Glomerular endothelial cell (primary cell): Measurements from ENCODE around the gene AFF3. TPM values are rescaled to one million over a fixed set of nuclear protein-coding genes. Genes with fewer than 3 reads are reported as not detected.

Experiments used
- DNase-seq: peaks from one replicate; pipeline ENCODE4 v3.0.0-alpha.2; 2011; ENCODE audit warnings: low read depth, low spot score; ENCODE audit errors: extremely low read depth
- total RNA-seq: library from RNA; depleted of rRNA; stranded (reverse); fragments of >200 nt; gene quantifications from 2 replicates; pipeline ENCODE4 v1.2.3, GENCODE V29; 2015

The AFF3 gene
- total RNA-seq, 1 donor from 2014 or later = 4.6 TPM

DNA sequence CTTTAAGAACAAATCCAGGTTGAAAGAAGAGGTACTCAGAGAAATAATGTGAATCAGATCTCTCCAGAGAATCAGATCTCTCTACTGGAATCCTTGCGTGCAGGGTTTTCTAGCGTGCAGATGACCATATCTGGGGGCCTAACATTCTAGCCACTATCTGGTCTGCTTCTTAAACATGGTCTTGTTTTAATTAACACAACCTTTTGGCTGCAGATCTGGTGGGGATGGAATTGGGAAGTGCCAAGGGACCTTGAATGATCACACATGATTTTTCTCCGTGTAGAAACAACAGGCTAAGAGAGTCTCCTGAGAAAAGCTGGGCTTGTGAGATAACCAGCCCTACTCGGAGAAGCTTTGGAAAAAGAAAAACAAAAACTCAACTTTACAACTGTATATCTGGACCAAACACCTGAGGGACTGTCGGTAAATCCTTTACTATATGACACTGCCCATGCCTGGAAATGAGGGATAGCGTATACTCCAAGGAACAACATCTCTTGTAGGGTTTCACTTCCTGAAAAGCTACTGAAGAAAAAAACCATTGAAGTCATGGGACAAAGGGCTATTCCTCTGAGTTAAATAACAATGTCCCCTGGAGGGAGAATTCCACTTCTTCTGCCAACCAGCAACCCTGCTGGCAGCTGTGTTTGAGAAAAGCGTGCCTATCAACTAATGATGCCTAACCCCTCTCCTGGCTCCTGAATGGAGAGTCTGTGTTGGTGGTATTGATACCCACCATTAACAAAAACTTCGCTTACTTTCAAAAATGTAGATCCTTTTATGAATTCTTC, 481.6 kb downstream of the AFF3 start:
- DNase-seq = no peak

DNA sequence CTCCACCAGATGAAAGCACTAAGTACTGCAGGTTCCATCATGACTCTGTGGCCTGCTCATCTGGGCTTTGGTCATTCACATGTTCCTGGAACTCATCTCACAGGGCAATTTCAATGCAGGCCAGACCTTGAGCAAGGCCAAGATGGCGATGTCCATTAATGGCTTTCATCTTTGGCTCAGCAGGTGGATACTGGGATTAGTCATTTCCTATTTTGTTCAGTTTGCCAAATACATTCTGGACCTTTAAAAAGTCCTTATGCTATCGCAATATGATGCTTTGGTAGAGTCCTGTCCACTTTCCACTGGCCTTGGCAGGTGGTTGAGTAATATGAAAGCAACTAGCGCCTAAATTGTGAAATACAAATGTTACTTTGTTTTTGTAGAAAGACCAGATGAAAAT, 482.5 kb downstream of the AFF3 start:
- DNase-seq = no peak

DNA sequence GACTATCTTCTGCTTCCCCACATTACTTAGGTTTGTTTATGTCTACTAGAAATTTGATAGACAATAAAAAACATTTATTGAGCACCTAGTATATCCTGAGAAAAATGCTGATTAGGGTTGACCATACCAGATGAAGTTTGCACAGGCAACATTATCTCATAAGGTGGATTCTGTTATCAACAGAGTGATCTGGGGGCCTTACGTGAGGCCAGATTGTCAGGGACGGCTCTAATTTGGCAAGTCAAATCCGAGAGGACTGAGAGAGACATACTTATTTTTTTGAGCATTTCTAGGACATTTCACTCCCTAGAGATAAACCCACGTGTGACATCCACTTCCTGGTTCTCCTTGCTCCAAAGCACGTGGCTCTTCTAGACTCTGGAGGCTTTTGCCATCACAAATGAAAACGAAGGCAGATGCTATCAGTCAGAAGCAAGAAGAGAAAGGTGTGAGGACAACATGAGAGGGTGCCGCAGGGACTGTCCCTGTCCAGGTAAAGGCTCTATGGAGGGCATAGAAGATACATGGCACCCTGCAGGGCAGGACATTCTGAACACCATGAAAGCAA, 484.6 kb downstream of the AFF3 start:
- no peak for DNase-seq

DNA sequence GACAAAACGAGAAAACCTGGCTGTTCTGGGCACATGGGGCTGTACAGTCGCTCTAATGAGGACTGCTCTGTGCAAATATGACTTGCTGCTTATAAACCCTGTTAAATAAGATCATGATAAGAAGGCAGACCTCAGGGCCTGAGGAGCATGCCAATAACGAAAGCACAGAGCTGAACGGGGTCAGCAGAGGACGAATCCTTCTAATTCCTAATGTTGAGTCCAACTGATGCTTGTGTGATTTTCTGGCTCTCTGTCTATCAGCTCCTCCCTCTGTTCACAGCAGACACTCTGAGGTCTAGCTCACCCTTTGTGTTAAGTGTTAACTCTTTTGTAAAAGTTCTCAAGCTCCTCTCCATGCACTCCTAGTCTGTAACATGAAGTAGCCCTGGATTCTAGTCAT, 485.4 kb downstream of the AFF3 start:
- DNase-seq = no peak

DNA sequence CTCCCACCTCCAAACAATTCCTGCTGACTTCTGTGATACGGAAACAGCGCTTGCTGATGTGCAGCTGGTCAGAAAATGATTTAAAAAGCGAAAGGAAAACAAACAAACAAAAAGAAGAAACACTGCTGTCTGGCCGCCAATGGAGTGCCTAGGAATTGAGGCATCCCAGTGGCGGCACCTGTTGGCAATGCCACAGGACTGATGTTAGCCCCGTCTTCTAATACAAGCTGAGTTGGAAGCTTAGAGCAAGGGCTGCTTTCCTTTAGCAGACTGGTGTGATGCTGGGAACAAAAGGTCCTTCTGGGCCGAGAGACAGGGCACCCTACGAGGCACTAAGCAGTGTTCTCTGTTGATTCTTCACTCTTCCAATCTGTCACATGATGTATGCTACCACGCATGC, 489.0 kb downstream of the AFF3 start:
- no peak for DNase-seq

DNA sequence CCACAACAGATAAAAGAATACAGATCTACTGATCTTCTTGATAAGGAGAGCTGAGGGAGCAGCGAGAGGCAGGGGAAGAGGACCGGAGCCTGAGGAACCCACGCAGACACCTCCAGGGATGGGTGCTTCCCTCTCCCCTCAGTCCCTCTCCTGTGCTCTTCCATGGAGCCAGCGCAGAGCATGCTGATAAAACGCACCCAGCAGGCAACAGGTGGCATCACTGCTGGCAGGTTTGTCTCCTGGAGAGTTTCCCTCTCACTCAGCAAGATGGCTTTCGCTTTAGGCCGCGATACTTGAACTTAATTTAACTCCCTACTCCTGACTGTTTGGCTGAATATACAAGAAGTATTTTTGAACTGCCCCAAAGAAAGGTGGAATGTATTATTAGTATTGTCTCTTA, 489.5 kb downstream of the AFF3 start:
- DNase-seq = no peak

DNA sequence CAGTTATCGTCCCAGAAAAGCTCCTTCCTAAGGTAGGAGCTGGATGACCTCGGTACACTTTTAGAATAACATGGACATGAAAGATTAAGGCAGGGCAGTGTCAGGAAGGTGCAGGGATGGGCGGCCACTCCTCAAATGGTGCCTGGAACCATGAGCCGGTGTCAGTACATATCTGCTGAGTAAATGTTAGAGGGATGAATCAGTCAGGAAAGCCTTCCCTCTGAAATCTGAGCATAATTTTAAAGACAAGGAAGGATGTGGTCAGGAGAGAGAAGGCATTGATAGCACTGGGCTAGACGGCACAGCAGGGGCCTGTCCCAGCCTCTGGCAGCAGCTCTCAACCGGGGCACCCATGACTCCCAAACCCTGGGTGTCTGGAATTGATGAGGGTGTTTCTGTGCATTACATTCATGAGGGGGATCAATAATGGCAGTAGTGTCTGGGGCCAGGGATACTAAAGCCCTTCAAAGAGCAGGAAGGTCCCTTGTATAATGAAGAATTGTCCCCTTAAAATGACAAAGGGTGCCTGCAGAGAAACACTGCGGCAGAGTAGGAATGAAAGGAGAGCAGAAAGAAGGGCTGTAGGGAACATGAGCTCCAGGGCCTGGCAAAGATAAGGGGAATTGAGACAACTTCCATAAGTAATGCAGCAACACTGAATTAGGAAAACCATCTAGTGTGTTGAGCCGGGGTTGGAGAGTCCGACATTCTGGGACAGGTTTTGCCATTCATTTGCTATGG, 490.3 kb downstream of the AFF3 start:
- DNase-seq = no peak

DNA sequence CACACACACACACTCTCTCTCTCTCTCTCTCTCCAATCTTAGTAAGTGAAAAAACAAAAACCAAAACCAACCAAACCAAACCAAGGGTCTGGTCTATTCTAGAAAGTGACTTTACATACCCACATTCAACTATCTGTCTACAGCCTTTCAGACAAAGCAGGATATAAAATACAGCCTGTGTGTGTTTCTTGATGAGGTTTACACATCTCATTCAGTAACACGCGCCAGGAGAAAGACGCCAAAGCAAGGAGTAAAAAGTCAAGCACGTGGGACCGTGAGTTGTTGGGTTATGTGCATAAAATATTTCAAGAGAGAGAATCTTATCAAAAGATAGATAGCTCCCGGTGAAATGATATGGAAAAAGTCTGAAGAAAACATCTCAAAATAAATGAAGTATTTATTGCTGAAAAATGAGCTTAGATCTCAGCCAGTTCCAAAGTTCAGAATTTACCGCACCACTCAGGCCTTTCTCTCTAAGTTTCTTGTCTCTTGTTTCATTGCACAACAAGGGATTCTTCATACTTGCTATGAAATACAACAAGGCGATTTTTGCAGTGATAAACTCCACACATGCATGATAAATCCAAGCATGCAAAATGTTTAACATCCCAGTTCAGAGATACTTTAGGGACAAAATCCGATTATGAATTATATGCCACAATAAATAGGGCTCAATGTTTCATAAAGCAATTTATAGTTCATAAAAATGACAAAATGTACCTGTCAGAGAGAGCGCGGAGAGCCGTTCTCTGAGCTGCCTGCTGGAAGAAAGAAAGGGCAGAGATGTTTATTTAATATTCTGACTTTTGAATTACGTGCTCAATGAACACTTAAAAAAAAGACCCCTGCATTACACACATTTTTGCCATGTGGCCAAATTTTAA, 493.2 kb downstream of the AFF3 start:
- no peak for DNase-seq

DNA sequence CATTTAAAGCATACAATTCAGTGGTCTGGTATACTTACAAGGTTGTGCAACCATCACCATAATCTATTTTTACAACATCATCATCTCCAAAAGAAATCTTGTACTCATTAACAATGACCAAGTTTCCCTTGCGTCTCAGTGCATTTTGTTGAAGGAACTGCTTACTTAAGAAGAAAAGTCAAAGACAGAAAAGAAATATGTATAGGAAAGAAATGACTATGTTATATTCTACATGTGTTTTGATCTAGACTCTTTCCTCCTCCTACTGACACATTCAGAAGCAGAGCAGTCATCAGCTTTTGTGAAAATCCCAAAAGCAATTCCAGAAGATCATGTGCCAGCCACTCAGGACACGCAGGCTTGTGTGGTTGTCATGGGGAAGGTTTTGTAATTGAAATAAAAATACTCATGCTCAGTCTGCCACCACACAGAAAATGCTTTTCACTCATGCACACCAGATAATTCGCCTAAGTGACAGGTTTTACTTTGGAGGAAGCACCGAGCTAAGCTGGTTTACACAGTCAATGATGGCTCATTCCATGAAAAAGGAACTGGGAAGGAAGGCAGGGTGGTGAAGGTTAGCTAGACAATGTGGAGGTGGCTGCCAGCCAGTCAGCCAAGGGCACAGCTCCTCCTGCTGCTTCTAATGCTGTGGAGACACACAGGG, 494.1 kb downstream of the AFF3 start:
- DNase-seq = no peak

DNA sequence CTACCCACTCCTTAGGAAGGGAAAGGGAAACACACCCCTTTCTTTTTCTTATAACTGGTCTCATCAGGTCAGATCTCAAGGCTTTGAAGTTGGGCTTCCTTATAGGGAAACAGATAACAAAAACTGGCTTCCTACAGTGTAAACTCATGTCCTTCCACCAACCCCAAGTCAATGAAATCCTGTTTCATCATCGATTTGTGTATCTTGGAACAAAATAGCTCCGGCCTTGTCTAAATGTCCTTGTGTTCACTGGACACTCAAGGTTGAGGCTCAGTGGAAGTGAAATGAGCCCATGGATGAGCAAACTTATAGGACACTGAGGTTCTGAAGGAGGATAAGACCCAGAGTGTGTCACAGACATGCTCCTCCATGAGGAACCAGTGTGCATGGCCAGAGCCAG, 496.4 kb downstream of the AFF3 start:
- DNase-seq = no peak

DNA sequence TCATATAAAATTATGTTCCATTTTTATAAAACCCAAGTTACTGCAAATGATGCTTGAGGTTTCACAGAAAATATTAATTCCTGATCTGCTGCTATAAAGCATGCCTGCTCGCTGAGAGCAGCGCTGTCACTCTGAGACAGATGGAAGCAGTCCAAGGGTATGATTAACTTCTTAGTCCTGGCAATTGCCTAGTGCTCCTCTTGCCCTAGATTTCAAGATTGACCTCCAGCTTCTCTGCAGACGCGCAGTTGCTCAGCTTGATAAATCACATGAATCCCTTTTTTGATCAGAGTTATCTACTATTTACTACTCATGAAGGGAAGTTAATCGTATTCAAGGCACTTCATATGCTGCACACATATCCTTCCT, 498.0 kb downstream of the AFF3 start:
- no peak for DNase-seq

DNA sequence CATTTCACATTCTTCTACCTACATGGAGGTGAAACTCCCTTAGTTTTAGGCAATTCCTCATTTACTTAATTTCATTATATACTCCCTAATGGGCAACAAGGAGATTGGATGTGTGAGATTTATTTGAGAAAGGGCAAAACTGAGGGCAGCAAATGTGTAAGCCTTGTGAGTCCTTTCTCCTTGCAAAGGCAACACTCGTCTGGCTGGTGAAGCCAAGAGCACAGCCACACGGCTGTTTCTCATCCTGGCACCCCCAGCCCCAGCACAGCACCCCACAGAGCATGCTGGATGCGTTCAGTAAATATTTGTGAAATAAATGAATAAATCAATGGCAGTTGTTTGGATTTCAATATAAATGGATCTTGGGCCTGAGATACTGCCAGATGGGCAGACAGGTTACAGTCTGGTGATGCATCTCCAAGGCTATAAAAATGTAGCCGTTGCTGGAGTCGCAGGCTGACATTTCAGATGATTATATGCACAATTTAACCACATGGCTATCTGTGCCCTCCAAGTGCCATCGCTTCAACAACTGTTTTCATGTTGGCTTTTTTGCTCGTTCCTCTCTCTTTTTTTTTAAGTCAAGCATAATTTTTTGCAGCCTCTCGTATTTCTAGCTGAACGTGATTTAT, 498.5 kb downstream of the AFF3 start:
- no peak for DNase-seq

DNA sequence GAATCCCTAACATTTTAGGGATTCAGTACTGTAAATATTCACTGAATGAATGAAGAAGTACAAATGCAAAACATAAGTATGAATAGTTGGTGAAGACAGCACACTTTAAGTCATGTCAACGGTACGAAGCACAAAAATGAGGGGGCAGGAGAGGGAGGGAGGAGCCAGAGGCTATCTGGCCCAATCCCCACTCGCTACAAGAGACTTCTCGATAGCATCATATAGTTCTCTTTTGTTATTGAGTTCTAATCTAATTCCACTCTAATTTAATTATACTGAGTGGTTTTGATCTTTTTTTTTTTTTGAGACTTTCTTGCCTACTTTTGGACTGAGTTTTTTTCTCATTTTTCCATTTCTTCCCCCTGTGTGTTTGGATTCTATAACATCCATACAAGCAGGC, 500.4 kb downstream of the AFF3 start:
- DNase-seq = no peak

DNA sequence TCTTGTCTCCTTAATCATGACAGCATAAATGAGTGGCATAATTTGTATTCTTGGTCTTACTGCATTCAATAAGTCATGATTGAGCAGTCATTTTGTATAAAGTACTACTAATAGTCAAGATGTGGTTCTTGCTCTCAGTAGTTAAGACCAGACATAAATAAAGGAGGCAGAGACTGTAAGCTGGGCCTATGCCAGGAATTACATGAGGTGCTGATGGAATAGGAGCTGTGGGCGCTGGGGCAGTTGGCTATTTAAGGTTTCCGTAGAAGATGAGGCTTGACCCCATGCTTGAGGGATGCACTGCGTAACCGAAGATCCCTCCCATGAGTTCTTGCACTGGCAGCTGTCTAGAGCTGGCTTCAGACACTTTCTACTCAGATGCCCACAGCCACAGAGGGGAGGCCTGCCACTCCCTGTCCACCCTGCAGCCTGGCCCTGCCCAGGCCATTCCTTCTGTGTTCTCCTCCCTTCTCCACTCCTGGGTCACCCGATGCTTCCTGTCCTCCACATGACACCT, 501.7 kb downstream of the AFF3 start:
- no peak for DNase-seq

DNA sequence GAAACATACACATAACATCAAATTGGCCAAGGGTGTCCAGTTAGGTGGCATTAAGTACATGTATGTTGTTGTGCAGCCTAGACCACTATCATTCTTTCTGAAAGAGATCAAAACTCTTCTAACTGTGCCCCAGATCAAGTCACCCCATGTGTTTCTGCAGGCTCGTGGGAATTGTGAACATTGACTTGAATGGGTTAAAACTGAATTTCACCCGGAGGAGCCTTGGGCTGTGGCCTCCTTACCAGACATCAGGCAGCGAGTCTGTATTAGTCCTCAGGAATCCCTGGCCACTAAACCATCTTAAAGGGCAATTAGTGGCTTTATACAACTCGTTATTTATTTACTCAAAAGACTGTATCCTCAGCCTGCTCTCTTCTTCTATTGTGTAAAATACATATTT, 503.6 kb downstream of the AFF3 start:
- DNase-seq = no peak

DNA sequence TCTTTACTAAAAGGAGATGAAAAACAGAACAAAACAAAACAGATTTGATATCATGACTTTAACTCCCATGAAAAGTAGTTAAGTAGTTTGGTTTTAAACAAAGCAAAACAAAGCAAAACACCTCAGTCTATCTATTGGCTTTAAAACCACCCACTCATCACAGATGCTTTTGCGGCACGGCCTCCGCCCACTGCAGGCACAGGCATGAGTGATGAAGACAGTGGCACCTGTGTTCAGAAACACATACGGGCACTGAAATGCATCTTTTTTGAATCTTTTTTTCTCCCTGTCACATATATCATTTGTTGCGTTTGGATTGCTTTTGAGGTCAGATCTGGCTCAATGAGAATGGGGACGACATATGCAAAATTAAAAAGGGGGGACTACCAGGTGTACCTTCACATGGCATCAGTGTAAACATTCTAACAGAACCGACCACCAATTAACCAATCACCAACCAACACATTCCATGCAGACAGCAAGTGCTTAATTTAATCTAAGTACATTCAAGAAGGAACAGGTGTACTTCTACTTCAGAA, 505.2 kb downstream of the AFF3 start:
- DNase-seq = no peak

DNA sequence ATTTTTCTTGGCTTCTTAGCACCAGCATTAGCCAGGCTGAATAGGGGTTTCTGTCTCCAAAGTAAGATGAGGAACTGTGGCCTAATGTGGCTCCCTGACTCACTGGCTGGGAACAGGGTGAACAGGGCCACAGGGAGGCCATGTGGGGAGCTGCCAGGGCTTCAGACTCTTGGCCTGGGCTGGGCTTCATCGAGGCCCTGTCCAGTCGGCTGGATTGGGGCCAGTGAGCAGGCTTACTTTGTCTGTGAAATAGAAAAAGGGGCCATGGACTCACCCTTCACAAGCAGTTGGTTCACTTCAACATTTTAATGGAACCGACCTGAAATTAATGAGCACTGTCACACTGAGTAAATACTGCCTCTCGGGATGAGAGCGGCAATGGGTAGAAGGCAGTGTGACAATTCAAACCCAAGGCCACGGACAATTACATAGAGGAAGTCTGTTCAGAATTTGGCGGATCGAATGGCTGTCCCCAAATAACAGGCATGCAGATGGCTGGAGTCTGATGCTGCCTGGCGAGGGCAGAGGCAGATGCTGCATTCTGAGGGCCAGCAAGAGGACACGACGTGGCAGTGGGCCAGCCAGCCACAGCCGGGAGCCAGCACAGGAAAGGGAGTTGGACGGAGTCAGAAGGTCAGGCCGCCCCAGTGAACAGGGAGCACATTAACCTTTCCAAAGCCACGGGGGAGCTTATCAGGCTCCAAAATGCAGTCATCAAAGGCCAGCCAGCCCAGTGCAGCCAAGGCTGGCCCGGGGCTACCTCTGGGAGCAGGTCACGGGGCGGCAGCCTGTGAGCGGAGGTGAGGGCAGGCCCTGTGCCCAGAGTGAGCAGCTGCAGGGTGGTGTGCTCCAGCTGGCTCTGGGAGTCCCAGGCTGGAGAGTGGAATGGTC, 506.0 kb downstream of the AFF3 start:
- DNase-seq = no peak

DNA sequence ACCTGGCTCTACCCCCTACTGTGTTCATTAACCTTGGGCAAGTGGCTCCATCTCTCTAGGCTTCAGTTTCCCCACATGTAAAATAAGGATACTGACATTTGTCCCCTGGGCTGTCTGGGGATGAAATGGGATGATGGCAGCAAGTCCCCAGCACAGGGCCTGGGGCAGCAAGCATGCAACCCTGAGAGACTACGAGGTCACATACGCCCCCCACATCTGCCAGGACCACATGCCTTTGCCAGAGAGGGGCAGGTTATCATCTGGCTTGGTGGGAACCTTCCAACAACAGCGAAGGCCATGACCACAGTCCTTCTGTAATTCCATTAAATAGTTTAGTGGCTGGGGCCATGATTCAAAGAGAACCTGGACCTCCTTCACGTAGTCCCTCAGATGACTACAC, 506.7 kb downstream of the AFF3 start:
- no peak for DNase-seq

DNA sequence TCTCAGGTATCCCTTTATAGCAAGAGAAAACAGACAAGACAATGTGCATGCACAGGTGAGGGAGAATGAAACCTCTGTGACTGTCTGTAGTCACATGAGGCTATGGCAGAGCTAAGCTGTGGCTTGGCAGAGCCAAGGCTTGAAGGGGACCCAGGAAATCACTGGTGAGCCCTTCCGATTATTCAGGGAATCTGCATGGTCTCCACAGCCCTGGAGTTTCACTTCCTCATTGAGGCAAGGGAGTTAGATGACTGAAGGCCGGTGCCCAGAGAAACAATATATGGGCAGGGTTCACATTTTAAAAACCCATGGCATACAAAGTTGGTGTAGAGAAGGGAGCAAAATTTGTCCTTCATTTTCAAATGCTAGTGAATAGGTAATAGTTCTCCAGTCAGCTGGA, 508.2 kb downstream of the AFF3 start:
- DNase-seq = no peak
